ENCODE measurements around the gene ABHD6. TPM values are rescaled to one million over a fixed set of nuclear protein-coding genes. Genes with fewer than 3 reads are reported as not detected.

ABHD6 gene
- total RNA-seq, 1 experiment from 2014 or later, result 12.7 TPM

- no peak overlapping the region for H2AFZ ChIP-seq (ENCODE audit: low read depth, low read length, poor library complexity, severe bottlenecking)
- ChIA-PET POLR2A (interaction anchor here (0.6 kb wide), 1 partner anchor 167 kb away, joined by 3 read pairs; no protein-coding TSS in a partner anchor), CTCF (interaction anchor here (1.0 to 2.0 kb wide), 4 partner anchors 25 to 158 kb away, joined by 3 to 6 read pairs (median 4); partner anchors contain the start of genes HTD2, KCTD6 and RPP14), RAD21 (ENCODE audit: low non-redundant PET in 1 of 2, low total read pairs in 2 of 2, uncharacterized antibody in 2 of 2, unreplicated experiment in 2 of 2) (no interaction called here)
- BruUV-seq (replicated peaks), result TSS peak; percentile 64
- peak overlapping the region; percentile 67 to 74 for H3K4me3 ChIP-seq (replicated peaks in 1 of 2; ENCODE audit: low read depth in 1 of 2, low read length in 2 of 2)
- no peaks in the 10 kb centered on the region for H4K20me1 ChIP-seq (ENCODE audit: insufficient read depth)
- peak overlapping the region; percentile 33; the same call in 1 of the 2 replicates for H3K27ac ChIP-seq (ENCODE audit: low read depth, low read length)
- no peaks in the 10 kb centered on the region for H3K9me3 ChIP-seq (ENCODE audit: control insufficient read depth in 1 of 2, insufficient read depth in 1 of 2, low read depth in 1 of 2, low read length in 2 of 2)
- no peaks in the 10 kb centered on the region for H3K79me2 ChIP-seq (ENCODE audit: insufficient read depth, low read length)
- DNase-seq (ENCODE audit: low read depth, low spot score) (no peak), ATAC-seq (peak; percentile 56)
- no peaks in the 10 kb centered on the region for H3K36me3 ChIP-seq (ENCODE audit: control insufficient read depth in 1 of 2, insufficient read depth in 2 of 2, low read length in 2 of 2)
- peaks cover 14 to 33% of the 10 kb centered on the region in 2 experiments; a peak in 3 of 4 replicates for H3K4me1 ChIP-seq (ENCODE audit: control insufficient read depth in 1 of 2, insufficient read depth in 2 of 2, low read length in 2 of 2)
- no peaks in the 10 kb centered on the region for H3K27me3 ChIP-seq (ENCODE audit: insufficient read depth, low read length)
- peak overlapping the region; percentile 95 for H3K4me2 ChIP-seq (ENCODE audit: low read length)
- TF ChIP-seq, protein P1, sequence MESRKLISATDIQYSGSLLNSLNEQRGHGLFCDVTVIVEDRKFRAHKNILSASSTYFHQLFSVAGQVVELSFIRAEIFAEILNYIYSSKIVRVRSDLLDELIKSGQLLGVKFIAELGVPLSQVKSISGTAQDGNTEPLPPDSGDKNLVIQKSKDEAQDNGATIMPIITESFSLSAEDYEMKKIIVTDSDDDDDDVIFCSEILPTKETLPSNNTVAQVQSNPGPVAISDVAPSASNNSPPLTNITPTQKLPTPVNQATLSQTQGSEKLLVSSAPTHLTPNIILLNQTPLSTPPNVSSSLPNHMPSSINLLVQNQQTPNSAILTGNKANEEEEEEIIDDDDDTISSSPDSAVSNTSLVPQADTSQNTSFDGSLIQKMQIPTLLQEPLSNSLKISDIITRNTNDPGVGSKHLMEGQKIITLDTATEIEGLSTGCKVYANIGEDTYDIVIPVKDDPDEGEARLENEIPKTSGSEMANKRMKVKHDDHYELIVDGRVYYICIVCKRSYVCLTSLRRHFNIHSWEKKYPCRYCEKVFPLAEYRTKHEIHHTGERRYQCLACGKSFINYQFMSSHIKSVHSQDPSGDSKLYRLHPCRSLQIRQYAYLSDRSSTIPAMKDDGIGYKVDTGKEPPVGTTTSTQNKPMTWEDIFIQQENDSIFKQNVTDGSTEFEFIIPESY (IDR thresholded peaks at IDR 0.05; ENCODE audit: extremely low read depth, insufficient replicate concordance, low read length), result no peak
- TF ChIP-seq REST (IDR thresholded peaks at IDR 0.05; ENCODE audit: low read depth) (no peak), RAD21 (IDR thresholded peaks at IDR 0.05; ENCODE audit: low read depth) (peak; percentile 49), EGR1 (IDR thresholded peaks at IDR 0.05; ENCODE audit: low read depth) (no peak), SP1 (IDR thresholded peaks at IDR 0.05; ENCODE audit: low read depth) (no peak), CTCF (IDR thresholded peaks at IDR 0.05 in 2 of 3, conservative IDR thresholded peaks at IDR 0.05 in 1 of 3; ENCODE audit: borderline replicate concordance in 1 of 3, insufficient read depth in 1 of 3, low read depth in 2 of 3, low read length in 2 of 3) (peak in 2 of 3 experiments; percentile 7 to 27; a peak in 1 of 6 replicates)
- H3K9ac ChIP-seq (ENCODE audit: low read length), result peak overlapping the region; percentile 64
- H3K9me2 ChIP-seq (ENCODE audit: insufficient read depth), result no peaks in the 10 kb centered on the region
- intact Hi-C loops (cut with micrococcal nuclease), result loop anchor here (1.0 to 2.0 kb wide), 2 partner anchors 81 to 159 kb away; partner anchors contain the start of gene KCTD6
These were observed 95.8 kb downstream of the ABHD6 start for GRCh38 chr3:58333206-58334012.
